Measurements from ENCODE around the gene MUC5AC. TPM values are rescaled to one million over a fixed set of nuclear protein-coding genes. Genes with fewer than 3 reads are reported as not detected.

Gene MUC5AC, protein sequence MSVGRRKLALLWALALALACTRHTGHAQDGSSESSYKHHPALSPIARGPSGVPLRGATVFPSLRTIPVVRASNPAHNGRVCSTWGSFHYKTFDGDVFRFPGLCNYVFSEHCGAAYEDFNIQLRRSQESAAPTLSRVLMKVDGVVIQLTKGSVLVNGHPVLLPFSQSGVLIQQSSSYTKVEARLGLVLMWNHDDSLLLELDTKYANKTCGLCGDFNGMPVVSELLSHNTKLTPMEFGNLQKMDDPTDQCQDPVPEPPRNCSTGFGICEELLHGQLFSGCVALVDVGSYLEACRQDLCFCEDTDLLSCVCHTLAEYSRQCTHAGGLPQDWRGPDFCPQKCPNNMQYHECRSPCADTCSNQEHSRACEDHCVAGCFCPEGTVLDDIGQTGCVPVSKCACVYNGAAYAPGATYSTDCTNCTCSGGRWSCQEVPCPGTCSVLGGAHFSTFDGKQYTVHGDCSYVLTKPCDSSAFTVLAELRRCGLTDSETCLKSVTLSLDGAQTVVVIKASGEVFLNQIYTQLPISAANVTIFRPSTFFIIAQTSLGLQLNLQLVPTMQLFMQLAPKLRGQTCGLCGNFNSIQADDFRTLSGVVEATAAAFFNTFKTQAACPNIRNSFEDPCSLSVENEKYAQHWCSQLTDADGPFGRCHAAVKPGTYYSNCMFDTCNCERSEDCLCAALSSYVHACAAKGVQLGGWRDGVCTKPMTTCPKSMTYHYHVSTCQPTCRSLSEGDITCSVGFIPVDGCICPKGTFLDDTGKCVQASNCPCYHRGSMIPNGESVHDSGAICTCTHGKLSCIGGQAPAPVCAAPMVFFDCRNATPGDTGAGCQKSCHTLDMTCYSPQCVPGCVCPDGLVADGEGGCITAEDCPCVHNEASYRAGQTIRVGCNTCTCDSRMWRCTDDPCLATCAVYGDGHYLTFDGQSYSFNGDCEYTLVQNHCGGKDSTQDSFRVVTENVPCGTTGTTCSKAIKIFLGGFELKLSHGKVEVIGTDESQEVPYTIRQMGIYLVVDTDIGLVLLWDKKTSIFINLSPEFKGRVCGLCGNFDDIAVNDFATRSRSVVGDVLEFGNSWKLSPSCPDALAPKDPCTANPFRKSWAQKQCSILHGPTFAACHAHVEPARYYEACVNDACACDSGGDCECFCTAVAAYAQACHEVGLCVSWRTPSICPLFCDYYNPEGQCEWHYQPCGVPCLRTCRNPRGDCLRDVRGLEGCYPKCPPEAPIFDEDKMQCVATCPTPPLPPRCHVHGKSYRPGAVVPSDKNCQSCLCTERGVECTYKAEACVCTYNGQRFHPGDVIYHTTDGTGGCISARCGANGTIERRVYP (N-terminal part only)
- not detected for total RNA-seq

DNA sequence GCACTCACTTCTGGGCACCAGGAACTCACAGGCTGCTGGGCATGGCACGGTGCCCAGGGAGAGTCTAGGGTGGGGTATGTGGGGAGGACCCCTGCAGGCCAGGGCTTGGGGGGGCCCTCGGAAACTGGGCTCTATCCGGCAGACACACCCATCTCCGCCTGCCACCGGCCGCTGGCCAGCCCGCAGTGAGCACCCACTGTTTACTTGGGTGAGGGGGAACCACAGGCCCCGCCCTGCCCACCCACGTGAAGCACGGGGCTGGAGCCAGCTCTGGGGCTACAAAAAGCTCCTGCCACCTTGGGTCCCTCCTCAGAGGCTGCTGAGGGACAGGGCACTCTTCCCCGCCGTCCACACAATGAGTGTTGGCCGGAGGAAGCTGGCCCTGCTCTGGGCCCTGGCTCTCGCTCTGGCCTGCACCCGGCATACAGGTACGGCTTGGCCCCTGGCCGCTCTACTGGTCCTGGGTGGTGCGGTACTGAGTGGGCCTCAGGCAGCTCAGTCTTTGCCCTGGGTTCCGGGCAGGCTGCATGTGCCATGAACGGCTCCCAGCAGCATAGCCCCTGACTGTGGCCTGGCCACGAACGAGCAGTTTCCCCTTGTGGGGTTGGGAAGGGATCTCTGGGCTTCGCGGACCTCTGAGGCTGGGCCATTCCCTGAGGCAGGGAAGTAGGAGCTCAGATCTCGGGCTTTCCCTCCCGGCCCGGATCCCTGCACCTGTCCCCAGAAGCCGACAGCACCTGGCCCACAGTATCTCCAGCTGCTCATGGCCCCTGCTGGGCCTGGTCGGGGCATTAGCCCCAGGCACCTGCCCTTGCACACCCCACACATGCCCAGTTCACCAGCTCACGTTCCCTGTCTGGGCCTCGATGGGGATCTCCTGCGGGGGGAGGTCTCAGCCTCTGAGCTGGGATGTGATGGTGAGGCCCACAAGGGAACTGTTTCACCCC, at the start of gene MUC5AC:
TSS of gene MUC5AC (plus strand) at position 309 of the 947 bp plus-strand sequence. CDS start at position 356, 47 bp downstream.
- Mint-ChIP-seq H3K9me3 (no peaks in the 10 kb centered on the region), H3K4me3 (no peak within 1 kb of the TSS), H3K27ac (no peak within 1 kb of the TSS), H3K27me3 (no peaks in the 10 kb centered on the region), H3K4me1 (ENCODE audit: low read depth) (no peaks in the 10 kb centered on the region), H3K36me3 (ENCODE audit: low read depth) (no peaks in the 10 kb centered on the region)
- intact Hi-C loops (cut with micrococcal nuclease), result no loop called here
- ATAC-seq (no peak), DNase-seq (no peak)
- ChIA-PET POLR2A (interaction anchor here (0.6 kb wide), 1 partner anchor 152 kb away, joined by 4 read pairs; the partner anchor contains the start of gene TOLLIP), CTCF (no interaction called here)
- TF ChIP-seq, protein P1, sequence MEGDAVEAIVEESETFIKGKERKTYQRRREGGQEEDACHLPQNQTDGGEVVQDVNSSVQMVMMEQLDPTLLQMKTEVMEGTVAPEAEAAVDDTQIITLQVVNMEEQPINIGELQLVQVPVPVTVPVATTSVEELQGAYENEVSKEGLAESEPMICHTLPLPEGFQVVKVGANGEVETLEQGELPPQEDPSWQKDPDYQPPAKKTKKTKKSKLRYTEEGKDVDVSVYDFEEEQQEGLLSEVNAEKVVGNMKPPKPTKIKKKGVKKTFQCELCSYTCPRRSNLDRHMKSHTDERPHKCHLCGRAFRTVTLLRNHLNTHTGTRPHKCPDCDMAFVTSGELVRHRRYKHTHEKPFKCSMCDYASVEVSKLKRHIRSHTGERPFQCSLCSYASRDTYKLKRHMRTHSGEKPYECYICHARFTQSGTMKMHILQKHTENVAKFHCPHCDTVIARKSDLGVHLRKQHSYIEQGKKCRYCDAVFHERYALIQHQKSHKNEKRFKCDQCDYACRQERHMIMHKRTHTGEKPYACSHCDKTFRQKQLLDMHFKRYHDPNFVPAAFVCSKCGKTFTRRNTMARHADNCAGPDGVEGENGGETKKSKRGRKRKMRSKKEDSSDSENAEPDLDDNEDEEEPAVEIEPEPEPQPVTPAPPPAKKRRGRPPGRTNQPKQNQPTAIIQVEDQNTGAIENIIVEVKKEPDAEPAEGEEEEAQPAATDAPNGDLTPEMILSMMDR (IDR thresholded peaks at IDR 0.05), result no peak

DNA sequence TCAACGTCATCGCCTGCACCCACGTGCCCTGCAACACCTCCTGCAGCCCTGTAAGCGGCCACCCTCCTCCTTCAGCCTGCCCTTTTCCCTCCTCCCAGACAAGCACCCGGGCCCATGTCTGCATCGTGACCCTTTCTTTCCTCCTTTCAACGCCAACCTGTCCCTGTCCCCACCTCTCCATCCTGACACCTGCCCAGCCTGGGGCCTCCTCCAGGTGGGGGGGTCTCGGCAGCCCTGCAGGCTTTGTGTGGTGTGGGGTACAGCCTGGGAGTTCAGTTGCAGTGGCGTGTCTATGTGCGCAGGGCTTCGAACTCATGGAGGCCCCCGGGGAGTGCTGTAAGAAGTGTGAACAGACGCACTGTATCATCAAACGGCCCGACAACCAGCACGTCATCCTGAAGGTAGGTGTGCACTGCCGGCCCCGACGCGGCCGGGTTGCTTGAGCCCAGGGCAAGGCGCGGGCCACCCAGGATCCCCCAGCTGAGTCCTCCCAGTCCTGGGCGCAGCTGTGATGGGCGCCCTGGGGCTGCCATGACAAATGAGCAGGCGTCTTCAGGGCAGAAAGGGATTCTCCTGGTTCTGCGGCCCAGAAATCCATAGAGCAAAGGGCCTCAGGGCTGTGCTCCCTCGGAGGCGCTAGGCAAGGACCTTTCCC, 49.4 kb upstream of the MUC5AC start:
- Mint-ChIP-seq H3K9me3 (no peaks in the 10 kb centered on the region), H3K4me1 (ENCODE audit: low read depth) (no peaks in the 10 kb centered on the region), H3K4me3 (no peak overlapping the region), H3K27ac (no peak overlapping the region), H3K36me3 (ENCODE audit: low read depth) (no peaks in the 10 kb centered on the region), H3K27me3 (no peaks in the 10 kb centered on the region)
- ChIA-PET POLR2A (no interaction called here), CTCF (no interaction called here)
- ATAC-seq (no peak), DNase-seq (no peak)
- intact Hi-C loops (cut with micrococcal nuclease), result no loop called here
- TF ChIP-seq, protein P1 (IDR thresholded peaks at IDR 0.05), result no peak

DNA sequence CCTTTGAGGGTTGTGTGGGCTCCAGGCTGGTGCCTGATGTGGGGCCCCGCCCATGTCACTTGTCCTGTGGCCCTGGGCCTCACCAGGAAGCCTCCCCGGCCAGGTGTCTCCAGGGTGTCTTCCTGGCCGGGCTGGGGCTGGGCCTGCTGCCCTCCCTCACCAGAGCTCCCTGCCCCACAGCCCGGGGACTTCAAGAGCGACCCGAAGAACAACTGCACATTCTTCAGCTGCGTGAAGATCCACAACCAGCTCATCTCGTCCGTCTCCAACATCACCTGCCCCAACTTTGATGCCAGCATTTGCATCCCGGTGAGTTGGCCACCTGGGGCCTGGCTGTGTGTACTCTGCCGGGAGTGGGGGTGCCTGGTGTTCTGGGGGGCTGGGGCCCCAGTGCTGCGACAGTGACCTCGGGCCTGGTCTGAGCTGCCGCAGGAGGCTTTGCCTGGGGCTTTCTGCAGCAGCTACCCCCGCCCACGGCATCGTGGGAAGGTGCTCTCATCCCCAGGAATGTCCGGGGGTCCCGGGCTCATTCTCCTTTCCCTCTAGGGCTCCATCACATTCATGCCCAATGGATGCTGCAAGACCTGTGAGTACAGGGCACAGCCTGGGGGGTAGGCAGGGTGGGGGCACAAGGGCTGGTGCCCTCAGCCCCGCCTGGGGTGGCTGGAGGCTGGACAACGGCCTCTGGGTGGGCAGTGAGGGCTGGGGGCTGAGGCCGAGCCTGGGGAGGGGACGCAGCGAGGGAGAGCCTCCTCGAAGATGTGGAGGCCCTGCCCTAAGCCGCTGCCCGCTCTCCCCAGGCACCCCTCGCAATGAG, 48.4 kb upstream of the MUC5AC start:
- TF ChIP-seq, protein P1 (IDR thresholded peaks at IDR 0.05), result no peak
- Mint-ChIP-seq H3K9me3 (no peaks in the 10 kb centered on the region), H3K27ac (no peak overlapping the region), H3K4me3 (no peak overlapping the region), H3K36me3 (ENCODE audit: low read depth) (no peaks in the 10 kb centered on the region), H3K4me1 (ENCODE audit: low read depth) (no peaks in the 10 kb centered on the region), H3K27me3 (no peaks in the 10 kb centered on the region)
- intact Hi-C loops (cut with micrococcal nuclease), result no loop called here
- DNase-seq (no peak), ATAC-seq (no peak)
- ChIA-PET POLR2A (no interaction called here), CTCF (no interaction called here)

All from activated CD8-positive, alpha-beta T cell treated with anti-CD3 and anti-CD28 coated beads for 36 hours (primary cell).